Activated T-helper 2 cell treated with anti-CD3 and anti-CD28 coated beads, Interferon-gamma antibody, Interleukin-2, Interleukin-4, amounts not matched to agents 10 μg/mL and 5 μg/mL and 100 μg/mL, durations not matched to agents 14 hours and 24 hours and 36 hours (primary cell): ENCODE measurements around the gene SCAMP2. TPM values are rescaled to one million over a fixed set of nuclear protein-coding genes. Genes with fewer than 3 reads are reported as not detected.
A peak's percentile ranks its signal among the peaks of the same experiment; 100 is the strongest.

Source experiments
- DNase-seq: peaks from one replicate; pipeline ENCODE4 v3.0.0; 2021; ENCODE audit warnings: low spot score
- H3K27ac Mint-ChIP-seq: one replicate; pipeline ENCODE4 v1.8.0; 2021; ENCODE audit warnings: mixed read lengths
- H3K27me3 Mint-ChIP-seq: one replicate; pipeline ENCODE4 v1.8.0; 2021; ENCODE audit warnings: low read depth, mixed read lengths
- H3K36me3 Mint-ChIP-seq: one replicate; pipeline ENCODE4 v1.8.0; 2021; ENCODE audit warnings: low read depth, mixed read lengths
- H3K4me1 Mint-ChIP-seq: one replicate; pipeline ENCODE4 v1.8.0; 2021; ENCODE audit warnings: low read depth, mixed read lengths
- H3K4me3 Mint-ChIP-seq: one replicate; pipeline ENCODE4 v1.8.0; 2021; ENCODE audit warnings: low read depth, mild to moderate bottlenecking, moderate library complexity, mixed read lengths
- H3K9me3 Mint-ChIP-seq: one replicate; pipeline ENCODE4 v1.8.0; 2021; ENCODE audit warnings: mixed read lengths
- intact Hi-C: fragments of 100-400 bp; cut with micrococcal nuclease; formaldehyde crosslinking; loops from one replicate; pipeline ENCODE4 v1.15.1; 2023
- total RNA-seq: library from RNA; stranded (reverse); gene quantifications from 2 replicates; pipeline ENCODE4 v1.2.3, GENCODE V29; 2022

Gene SCAMP2
- total RNA-seq, 1 donor from 2014 or later = 85.0 TPM

- no peak overlapping the region for H3K27ac Mint-ChIP-seq
- H3K9me3 Mint-ChIP-seq = no peaks in the 10 kb centered on the region
- peaks cover 7% of the 10 kb centered on the region for H3K4me1 Mint-ChIP-seq
- H3K27me3 Mint-ChIP-seq = no peaks in the 10 kb centered on the region
- no peak overlapping the region for H3K4me3 Mint-ChIP-seq
- DNase-seq = no peak
- H3K36me3 Mint-ChIP-seq = peaks cover 47% of the 10 kb centered on the region
- intact Hi-C loops = no loop called here
Observed at GRCh38 chr15:74851960-74852359, 21.2 kb downstream of the SCAMP2 start.

DNA sequence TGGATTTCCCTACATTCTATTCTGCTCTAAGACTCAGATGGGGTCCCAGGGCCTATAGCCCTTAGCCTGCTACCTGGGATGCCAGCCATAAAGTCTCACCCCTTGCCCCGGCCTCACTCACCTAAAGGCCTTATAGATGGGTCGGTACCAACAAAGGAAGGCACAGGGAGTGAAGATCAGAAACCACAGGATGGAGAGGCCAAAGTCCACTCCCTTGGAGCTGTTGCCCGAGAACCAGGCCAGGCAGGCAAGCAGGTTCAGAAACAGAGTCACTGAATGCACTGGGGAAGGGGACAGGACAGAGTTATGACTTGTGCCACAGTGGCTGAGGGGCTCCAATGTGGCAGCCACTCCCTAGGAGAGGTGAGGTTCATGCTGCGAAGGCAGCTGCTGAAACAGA, 22.8 kb downstream of the SCAMP2 start:
- no peak overlapping the region for H3K27ac Mint-ChIP-seq
- no peak for DNase-seq
- intact Hi-C loops = no loop called here
- H3K4me1 Mint-ChIP-seq = peaks cover 9% of the 10 kb centered on the region
- H3K27me3 Mint-ChIP-seq = no peaks in the 10 kb centered on the region
- H3K36me3 Mint-ChIP-seq = peaks cover 55% of the 10 kb centered on the region
- no peaks in the 10 kb centered on the region for H3K9me3 Mint-ChIP-seq
- no peak overlapping the region for H3K4me3 Mint-ChIP-seq

DNA sequence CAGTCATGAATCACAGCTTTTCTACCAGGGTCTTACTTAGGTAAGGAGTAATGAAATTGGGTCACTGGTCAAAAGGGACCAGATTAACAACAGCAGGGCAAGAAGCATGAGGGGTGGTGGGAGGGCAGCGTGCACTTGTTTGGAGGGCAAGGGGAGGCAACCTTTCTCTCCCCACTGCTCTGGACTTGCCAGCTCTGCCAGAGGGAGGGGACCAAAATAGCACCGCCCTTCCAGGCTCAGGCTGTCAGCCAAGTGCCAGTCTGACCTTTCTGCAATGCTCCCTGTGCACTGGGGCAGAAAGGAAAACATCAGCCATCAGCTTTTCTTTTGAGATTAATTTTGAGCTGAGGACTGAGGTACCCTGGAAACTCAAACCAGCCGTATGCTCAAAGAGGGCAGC, 25.7 kb downstream of the SCAMP2 start:
- Mint-ChIP-seq H3K36me3 (peaks cover 54% of the 10 kb centered on the region), H3K4me1 (peaks cover 24% of the 10 kb centered on the region), H3K27ac (no peak overlapping the region), H3K9me3 (no peaks in the 10 kb centered on the region), H3K27me3 (no peaks in the 10 kb centered on the region), H3K4me3 (no peak overlapping the region)
- DNase-seq = no peak
- intact Hi-C loops = no loop called here

DNA sequence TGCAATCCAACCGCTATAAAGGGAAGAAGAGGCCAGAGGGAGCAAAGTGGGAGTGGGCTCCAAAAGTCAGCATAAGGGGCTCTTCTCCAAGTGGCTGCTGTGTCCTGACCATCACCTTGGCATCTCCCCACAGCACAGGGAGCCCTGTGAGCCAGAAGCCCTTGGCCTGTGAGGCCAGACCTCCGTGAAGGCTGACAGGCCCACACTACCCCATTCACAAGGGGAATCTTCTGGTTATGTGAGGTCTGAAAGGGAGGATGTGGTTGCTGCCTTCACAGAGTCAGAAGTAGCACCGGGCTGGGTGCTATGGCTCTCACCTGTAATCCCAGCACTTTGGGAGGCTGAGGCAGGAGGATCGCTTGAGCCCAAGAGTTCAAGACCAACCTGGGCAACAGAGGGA, 27.6 kb downstream of the SCAMP2 start:
- Mint-ChIP-seq H3K4me3 (peak overlapping the region; percentile 18), H3K27ac (peak overlapping the region; percentile 92), H3K27me3 (no peaks in the 10 kb centered on the region), H3K9me3 (no peaks in the 10 kb centered on the region), H3K4me1 (peaks cover 38% of the 10 kb centered on the region), H3K36me3 (peaks cover 51% of the 10 kb centered on the region)
- DNase-seq = no peak
- intact Hi-C loops = loop anchor here (1.0 to 2.0 kb wide), 6 partner anchors 28 to 105 kb away; partner anchors contain the start of gene SCAMP2

GRCh38 chr15:74845208-74845568, 28.0 kb downstream of the SCAMP2 start:
- Mint-ChIP-seq H3K27ac (peak overlapping the region; percentile 92), H3K27me3 (no peaks in the 10 kb centered on the region), H3K36me3 (peaks cover 51% of the 10 kb centered on the region), H3K4me3 (peak overlapping the region; percentile 18), H3K9me3 (no peaks in the 10 kb centered on the region), H3K4me1 (peaks cover 38% of the 10 kb centered on the region)
- peak; percentile 60 for DNase-seq
- intact Hi-C loops = loop anchor here (1.0 to 2.0 kb wide), 6 partner anchors 28 to 106 kb away; partner anchors contain the start of gene SCAMP2

DNA sequence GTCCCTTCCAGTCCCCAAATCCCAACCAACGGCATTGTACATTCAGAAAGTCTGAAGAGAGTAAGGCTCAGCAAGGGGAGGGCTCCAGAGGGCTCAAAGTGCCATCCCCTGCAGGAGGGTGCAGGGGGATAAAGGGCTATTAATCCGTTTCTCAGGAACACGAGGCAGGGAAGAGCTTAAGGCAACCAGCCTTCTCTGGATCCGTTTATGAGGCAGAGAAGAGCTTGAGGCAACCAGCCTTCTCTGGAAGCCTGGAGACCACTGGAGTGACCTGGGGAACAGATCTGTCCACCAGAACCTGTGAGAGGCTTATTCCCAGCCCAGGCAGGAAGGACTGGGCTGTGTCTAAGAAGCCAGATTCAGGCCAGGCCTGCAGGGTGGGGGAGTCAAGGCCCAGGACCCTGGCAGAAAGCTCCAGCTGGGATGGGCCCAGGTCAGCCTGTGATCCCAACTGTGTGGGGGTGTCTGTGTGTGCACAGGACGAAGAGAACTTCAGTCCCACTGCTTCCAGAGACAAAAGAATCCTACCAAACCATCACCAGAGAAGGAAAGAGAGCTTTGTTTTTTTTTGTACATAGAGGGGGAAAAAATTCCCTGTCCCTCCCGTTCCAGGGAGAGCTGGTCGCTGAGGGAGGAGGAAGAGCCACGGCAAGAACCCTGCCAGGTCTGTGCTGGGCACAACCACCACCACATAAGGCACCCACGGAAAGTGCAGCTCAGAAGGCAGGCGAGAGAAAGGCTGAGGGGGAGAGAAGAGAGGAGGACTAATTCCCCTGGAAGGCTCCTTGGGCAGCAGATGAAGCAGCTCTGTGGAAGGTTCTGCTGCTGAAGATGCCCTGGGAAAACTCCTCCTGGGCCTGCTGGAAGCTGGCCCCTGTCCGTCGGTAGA, 28.6 kb downstream of the SCAMP2 start:
- Mint-ChIP-seq H3K36me3 (peaks cover 50% of the 10 kb centered on the region), H3K4me3 (peak overlapping the region; percentile 18), H3K4me1 (peaks cover 38% of the 10 kb centered on the region), H3K27ac (peak overlapping the region; percentile 92), H3K9me3 (no peaks in the 10 kb centered on the region), H3K27me3 (no peaks in the 10 kb centered on the region)
- no peak for DNase-seq
- intact Hi-C loops = loop anchor here (1.0 to 5.0 kb wide), 7 partner anchors 29 to 106 kb away; partner anchors contain the start of genes COX5A and SCAMP2

- DNase-seq = no peak
- Mint-ChIP-seq H3K4me1 (peaks cover 38% of the 10 kb centered on the region), H3K27me3 (no peaks in the 10 kb centered on the region), H3K36me3 (peaks cover 48% of the 10 kb centered on the region), H3K4me3 (peak overlapping the region; percentile 81), H3K9me3 (no peaks in the 10 kb centered on the region), H3K27ac (peak overlapping the region; percentile 92)
- intact Hi-C loops = loop anchor here (2.0 to 5.0 kb wide), 6 partner anchors 55 to 107 kb away; partner anchors contain the start of gene COX5A
Observed at GRCh38 chr15:74843891-74844299, 29.3 kb downstream of the SCAMP2 start.

GRCh38 chr15:74843445-74843828, 29.7 kb downstream of the SCAMP2 start:
- peaks cover 38% of the 10 kb centered on the region for H3K4me1 Mint-ChIP-seq
- H3K9me3 Mint-ChIP-seq = no peaks in the 10 kb centered on the region
- no peaks in the 10 kb centered on the region for H3K27me3 Mint-ChIP-seq
- H3K36me3 Mint-ChIP-seq = peaks cover 43% of the 10 kb centered on the region
- peak overlapping the region; percentile 81 for H3K4me3 Mint-ChIP-seq
- intact Hi-C loops = loop anchor here (2.0 to 5.0 kb wide), 2 partner anchors 73 to 94 kb away; partner anchors contain the start of gene COX5A
- no peak for DNase-seq
- peak overlapping the region; percentile 92 for H3K27ac Mint-ChIP-seq

DNA sequence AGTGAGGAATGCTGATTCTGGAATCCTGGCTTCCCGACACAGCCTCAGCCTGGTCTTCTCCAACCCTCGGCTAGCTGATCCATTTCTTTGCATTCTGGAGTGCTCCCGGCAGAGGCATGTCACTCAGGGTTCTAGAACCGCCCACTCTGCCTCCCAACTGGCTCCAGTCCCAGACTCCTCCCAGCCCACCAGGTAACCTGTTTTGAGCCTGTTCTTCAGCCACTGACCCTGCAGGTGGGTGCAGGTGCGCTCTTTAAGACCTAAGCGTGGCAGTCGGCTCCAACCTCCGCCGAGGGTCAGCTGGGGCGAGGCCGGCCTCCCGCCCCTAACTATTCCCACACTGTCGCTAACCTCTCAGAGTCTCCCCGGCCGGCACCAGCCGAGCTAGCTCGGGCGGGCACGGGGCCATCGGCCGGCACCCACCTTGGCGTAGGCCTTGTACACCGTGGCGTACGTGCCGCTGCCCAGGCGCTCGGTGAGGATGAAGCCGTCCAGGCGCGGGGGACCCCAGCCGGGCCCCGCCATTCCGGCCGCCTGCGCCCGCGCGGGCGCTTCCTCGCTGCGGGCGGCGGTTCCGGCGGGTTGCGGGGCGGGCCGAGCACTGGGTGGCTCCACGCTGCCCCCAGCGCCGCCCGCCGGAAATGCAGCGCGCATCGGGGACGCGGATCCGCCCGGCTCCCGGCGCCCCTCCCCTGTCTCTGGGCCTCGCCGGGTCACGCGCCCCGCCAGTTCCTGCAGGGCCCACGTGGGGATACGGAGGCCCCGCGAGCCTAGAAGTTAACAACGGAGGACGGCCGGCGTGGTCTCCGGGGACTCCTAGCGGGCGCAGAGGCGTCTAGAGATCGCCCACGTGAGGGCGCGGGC, 30.4 kb downstream of the SCAMP2 start, which contains the start of gene ULK3:
ULK3 (minus strand) TSS at position 576 of the 864 bp plus-strand sequence; CDS start at position 525, 51 bp downstream.
- peaks cover 38% of the 10 kb centered on the region for H3K36me3 Mint-ChIP-seq
- peaks cover 38% of the 10 kb centered on the region for H3K4me1 Mint-ChIP-seq

DNA sequence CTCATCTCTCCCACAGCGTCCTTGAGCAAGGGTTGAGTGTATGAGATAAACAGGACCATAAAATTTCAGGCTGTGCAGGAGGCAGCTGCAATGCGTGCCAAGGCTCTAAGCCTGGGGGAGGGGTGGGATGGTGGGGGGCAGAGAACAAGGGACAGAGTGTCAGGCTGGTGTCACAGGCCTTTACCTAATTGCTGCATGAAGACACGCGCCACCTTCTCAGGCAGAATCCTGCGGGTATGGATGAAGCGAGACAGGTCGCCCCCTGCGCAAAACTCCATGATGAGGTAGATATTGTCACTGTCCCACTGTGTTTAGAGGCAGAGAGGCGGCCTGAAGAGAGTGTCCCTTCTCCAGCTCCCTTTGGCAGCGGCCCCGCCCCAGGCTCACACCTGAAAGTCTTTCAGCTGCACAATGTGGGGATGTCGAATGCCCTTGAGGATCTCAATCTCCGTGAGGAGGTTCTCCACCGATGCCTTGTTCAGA, 31.2 kb downstream of the SCAMP2 start:
- Mint-ChIP-seq H3K27me3 (no peaks in the 10 kb centered on the region), H3K27ac (peak overlapping the region; percentile 26)
- intact Hi-C loops = loop anchor here (2.0 to 5.0 kb wide), 2 partner anchors 71 to 95 kb away; partner anchors contain the start of gene COX5A

More for the DNA sequence above, 30.4 kb downstream of the SCAMP2 start, which contains the start of gene ULK3:
- DNase-seq = peak; percentile 91
- Mint-ChIP-seq H3K27me3 (no peaks in the 10 kb centered on the region), H3K9me3 (no peaks in the 10 kb centered on the region), H3K4me3 (peak within 1 kb of the TSS; percentile 89), H3K27ac (peak within 1 kb of the TSS; percentile 92)
- intact Hi-C loops = loop anchor here (2.0 to 5.0 kb wide), 2 partner anchors 72 to 94 kb away; partner anchors contain the start of gene COX5A

GRCh38 chr15:74840851-74841775, 32.1 kb downstream of the SCAMP2 start:
- peaks cover 36% of the 10 kb centered on the region for H3K4me1 Mint-ChIP-seq
- no peaks in the 10 kb centered on the region for H3K9me3 Mint-ChIP-seq
- no peak for DNase-seq
- peak overlapping the region; percentile 16 for H3K27ac Mint-ChIP-seq
- peaks cover 32% of the 10 kb centered on the region for H3K36me3 Mint-ChIP-seq
- no peaks in the 10 kb centered on the region for H3K27me3 Mint-ChIP-seq
- intact Hi-C loops = loop anchor here (5.0 kb wide), 1 partner anchor 96 kb away; the partner anchor contains the start of gene COX5A
- peak overlapping the region; percentile 71 for H3K4me3 Mint-ChIP-seq

More for the DNA sequence above, 31.2 kb downstream of the SCAMP2 start:
- no peak for DNase-seq
- Mint-ChIP-seq H3K4me3 (peak overlapping the region; percentile 89), H3K4me1 (peaks cover 38% of the 10 kb centered on the region), H3K36me3 (peaks cover 31% of the 10 kb centered on the region), H3K9me3 (no peaks in the 10 kb centered on the region)
